B cell (primary cell): ENCODE measurements around the gene PPP4R1. TPM values are rescaled to one million over a fixed set of nuclear protein-coding genes. Genes with fewer than 3 reads are reported as not detected.

Experiments
- ATAC-seq: fragments of 200-7000 bp; cut with Tn5 transposase; one replicate; pipeline ENCODE4 v1.10.0; 2021; ENCODE audit warnings: low read depth, mild to moderate bottlenecking, moderate number of reproducible peaks, moderate library complexity
- CTCF ChIA-PET: fragments of 350-600 bp; sonication (Branson Sonifier 250); formaldehyde crosslinking; loops from one replicate; lab custom pipeline; 2021; ENCODE audit warnings: antibody characterized with exemption, inconsistent platforms; lab: Charles Lee
- POLR2A ChIA-PET: fragments of 350-600 bp; sonication (Branson Sonifier 250); formaldehyde crosslinking; loops from one replicate; lab custom pipeline; 2021; ENCODE audit warnings: antibody characterized with exemption; lab: Charles Lee
- DNase-seq: peaks from one replicate; pipeline ENCODE4 v3.0.0; 2013
- H2AFZ ChIP-seq: 2 replicates; pipeline ENCODE4 v1.6.1; 2012; ENCODE audit warnings: mild to moderate bottlenecking, low read depth, low read length; ENCODE audit not compliant: insufficient read depth, poor library complexity, severe bottlenecking
- H3K27ac ChIP-seq, 2 donors: 1 replicate in 1 of 2; 2 replicates in 1 of 2; pipeline ENCODE4 v1.5.1; 2012 to 2013; ENCODE audit warnings: low read length in 2 of 2, mild to moderate bottlenecking in 2 of 2, moderate library complexity in 1 of 2
- H3K27me3 ChIP-seq, 4 experiments: fragments of 200-600 bp in 1 of 4; sonication (generic) in 1 of 4; replicated peaks in 1 of 4; 1 replicate in 2 of 4; 2 replicates in 2 of 4; pipeline versions ENCODE4 v1.6.1 to v1.7.0; 2013 to 2016; ENCODE audit warnings: low read length in 3 of 4, mild to moderate bottlenecking in 2 of 4, mixed read lengths in 1 of 4, moderate library complexity in 1 of 4; ENCODE audit not compliant: insufficient read depth in 4 of 4, control insufficient read depth in 3 of 4; ENCODE audit errors: control extremely low read depth in 1 of 4
- H3K36me3 ChIP-seq, 2 experiments: replicated peaks in 1 of 2; 1 replicate in 1 of 2; 2 replicates in 1 of 2; pipeline versions ENCODE4 v1.6.1 to v1.7.1; 2013; ENCODE audit warnings: low read length in 1 of 2; ENCODE audit not compliant: insufficient read depth in 2 of 2, control insufficient read depth in 1 of 2; ENCODE audit errors: control extremely low read depth in 1 of 2, extremely low read depth in 1 of 2
- H3K4me1 ChIP-seq, 2 donors: fragments of 200-600 bp in 1 of 2; sonication (generic) in 1 of 2; 1 replicate in 1 of 2; 2 replicates in 1 of 2; pipeline versions ENCODE4 v1.5.1 to v1.6.1; 2013 to 2017; ENCODE audit warnings: low read length in 2 of 2; ENCODE audit not compliant: control insufficient read depth in 2 of 2, insufficient read depth in 2 of 2
- H3K4me2 ChIP-seq: replicated peaks from 2 replicates; pipeline ENCODE3; 2012; ENCODE audit warnings: mild to moderate bottlenecking, low read depth, low read length; ENCODE audit not compliant: poor library complexity, severe bottlenecking
- H3K4me3 ChIP-seq, 5 experiments: fragments of 200-600 bp in 1 of 5; sonication (generic) in 1 of 5; 1 replicate in 3 of 5; 2 replicates in 2 of 5; pipeline versions ENCODE4 v1.5.1 to v1.7.0; 2011 to 2016; ENCODE audit warnings: low read length in 4 of 5, mild to moderate bottlenecking in 4 of 5, low read depth in 2 of 5, control low read depth in 1 of 5, moderate library complexity in 1 of 5; ENCODE audit not compliant: insufficient read depth in 1 of 5; ENCODE audit errors: control extremely low read depth in 1 of 5, extremely low read depth in 1 of 5
- H3K79me2 ChIP-seq: fragments of 200-600 bp; sonication (generic); one replicate; pipeline ENCODE4 v1.6.0; 2016; ENCODE audit warnings: low read length; ENCODE audit not compliant: control insufficient read depth, insufficient read depth
- H3K9ac ChIP-seq: fragments of 200-600 bp; sonication (generic); 2 replicates; pipeline ENCODE4 v1.6.1; 2017; ENCODE audit warnings: mild to moderate bottlenecking, low read length, moderate library complexity
- H3K9me3 ChIP-seq, 3 donors: one replicate each; pipeline versions ENCODE4 v1.6.1 to v1.7.1; 2013; ENCODE audit warnings: low read length in 2 of 3; ENCODE audit not compliant: control insufficient read depth in 2 of 3, insufficient read depth in 1 of 3; ENCODE audit errors: control extremely low read depth in 1 of 3
- H4K20me1 ChIP-seq: 2 replicates; pipeline ENCODE4 v1.6.0; 2012; ENCODE audit warnings: mild to moderate bottlenecking, low read length; ENCODE audit not compliant: insufficient read depth, control insufficient read depth, poor library complexity, severe bottlenecking
- H3K27ac Mint-ChIP-seq: one replicate; pipeline ENCODE4 v1.8.0; 2021; ENCODE audit warnings: mixed read lengths
- H3K27me3 Mint-ChIP-seq: one replicate; pipeline ENCODE4 v1.8.0; 2021; ENCODE audit warnings: mixed read lengths
- H3K4me1 Mint-ChIP-seq: one replicate; pipeline ENCODE4 v1.8.0; 2021; ENCODE audit warnings: mixed read lengths
- H3K4me3 Mint-ChIP-seq: one replicate; pipeline ENCODE4 v1.8.0; 2021; ENCODE audit warnings: mixed read lengths
- H3K9me3 Mint-ChIP-seq: one replicate; pipeline ENCODE4 v1.8.0; 2022; ENCODE audit warnings: mixed read lengths; ENCODE audit not compliant: insufficient read depth
- EZH2 ChIP-seq: IDR thresholded peaks from 2 replicates; pipeline ENCODE4 v1.6.1; 2012; ENCODE audit warnings: borderline replicate concordance, low read depth, mild to moderate bottlenecking, moderate library complexity, low read length; ENCODE audit not compliant: insufficient read depth, poor library complexity, severe bottlenecking
- WGBS: methylation state at CpG from one replicate; pipeline ENCODE4 v1.1.5; 2013; ENCODE audit warnings: missing lambda C conversion rate; ENCODE audit not compliant: insufficient coverage; 5-methylcytosine and 5-hydroxymethylcytosine counted together
- intact Hi-C: fragments of 100-400 bp; cut with micrococcal nuclease; formaldehyde crosslinking; loops from one replicate; pipeline ENCODE4 v1.10.0; 2022
- polyA plus RNA-seq: library from polyadenylated mRNA; depleted of rRNA; stranded (reverse); fragments of >200 nt; gene quantifications from 2 replicates; pipeline ENCODE4 v1.2.3, GENCODE V29; 2012
- total RNA-seq, 2 donors: library from RNA; stranded (reverse); fragments of 120-200 nt in 1 of 2; gene quantifications; 1 replicate in 1 of 2; 2 replicates in 1 of 2; pipeline versions ENCODE4 v1.2.3 to v1.2.4, GENCODE V29; 2013 to 2022
- TF ChIP-seq, protein P1 (sequence below): fragments of 200-600 bp; IDR thresholded peaks from one replicate; pipeline ENCODE4 v1.8.0; 2022; ENCODE audit warnings: antibody characterized with exemption, mild to moderate bottlenecking

PPP4R1 gene
- total and polyA plus RNA-seq, 2 donors (not counting 1 experiment from before 2014, with no cell fraction given), result 33.4 to 57.1 TPM

DNA sequence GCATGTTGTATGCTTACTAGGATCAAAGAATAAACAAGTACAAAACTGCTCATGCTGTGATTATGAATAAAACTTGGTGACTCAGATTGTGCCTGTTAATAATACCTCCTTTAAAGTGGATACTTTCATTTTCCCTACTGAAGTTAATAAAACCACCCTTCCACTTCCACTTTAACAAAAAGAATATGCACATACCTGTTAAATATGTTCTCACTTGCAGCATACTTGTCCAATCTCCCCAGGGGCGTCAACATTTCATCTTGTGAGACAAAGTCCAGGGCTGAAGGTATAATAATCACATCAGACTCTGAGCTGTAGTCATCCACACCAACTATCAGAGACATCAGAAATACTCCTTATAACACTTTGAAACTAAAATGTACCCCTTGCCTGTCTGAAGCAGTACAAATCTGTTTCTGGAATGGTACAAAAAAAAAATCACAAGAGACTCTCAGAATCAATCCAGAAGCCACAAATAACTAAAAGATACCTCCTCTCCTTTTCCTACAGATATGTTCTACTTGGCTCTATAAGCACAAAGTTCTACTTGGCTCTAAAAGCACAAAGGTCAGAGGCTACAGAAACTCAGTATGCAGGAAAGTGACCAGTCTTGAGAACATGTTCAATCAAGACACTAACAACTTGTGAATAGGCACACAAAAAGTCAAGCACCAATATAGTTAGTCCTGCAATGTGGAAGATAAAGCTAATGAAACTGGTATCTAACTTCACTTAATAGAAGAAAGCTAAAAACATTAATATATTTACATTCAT, 19.3 kb downstream of the PPP4R1 start:
- Histone ChIP-seq H3K27me3 (no peaks in the 10 kb centered on the region), H3K4me1 (no peaks in the 10 kb centered on the region), H4K20me1 (peaks cover 5% of the 10 kb centered on the region), H3K36me3 (peaks cover 0 to 7% of the 10 kb centered on the region in 2 experiments), H3K4me3 (no peak overlapping the region), H3K27ac (no peak overlapping the region), H3K9me3 (peaks cover 1 to 8% (median 5%) of the 10 kb centered on the region in 3 donors), H3K79me2 (peaks cover 42% of the 10 kb centered on the region), H3K4me2 (no peak overlapping the region), H2AFZ (no peak overlapping the region), H3K9ac (no peak overlapping the region)
- CTCF ChIA-PET, result no interaction called here
- WGBS, result 83% methylated on average over 1 of the region's 1 CpG
- no peaks in the 10 kb centered on the region for H3K27me3 Mint-ChIP-seq
- no peak for TF ChIP-seq EZH2
- TF ChIP-seq, protein P1, sequence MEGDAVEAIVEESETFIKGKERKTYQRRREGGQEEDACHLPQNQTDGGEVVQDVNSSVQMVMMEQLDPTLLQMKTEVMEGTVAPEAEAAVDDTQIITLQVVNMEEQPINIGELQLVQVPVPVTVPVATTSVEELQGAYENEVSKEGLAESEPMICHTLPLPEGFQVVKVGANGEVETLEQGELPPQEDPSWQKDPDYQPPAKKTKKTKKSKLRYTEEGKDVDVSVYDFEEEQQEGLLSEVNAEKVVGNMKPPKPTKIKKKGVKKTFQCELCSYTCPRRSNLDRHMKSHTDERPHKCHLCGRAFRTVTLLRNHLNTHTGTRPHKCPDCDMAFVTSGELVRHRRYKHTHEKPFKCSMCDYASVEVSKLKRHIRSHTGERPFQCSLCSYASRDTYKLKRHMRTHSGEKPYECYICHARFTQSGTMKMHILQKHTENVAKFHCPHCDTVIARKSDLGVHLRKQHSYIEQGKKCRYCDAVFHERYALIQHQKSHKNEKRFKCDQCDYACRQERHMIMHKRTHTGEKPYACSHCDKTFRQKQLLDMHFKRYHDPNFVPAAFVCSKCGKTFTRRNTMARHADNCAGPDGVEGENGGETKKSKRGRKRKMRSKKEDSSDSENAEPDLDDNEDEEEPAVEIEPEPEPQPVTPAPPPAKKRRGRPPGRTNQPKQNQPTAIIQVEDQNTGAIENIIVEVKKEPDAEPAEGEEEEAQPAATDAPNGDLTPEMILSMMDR, result no peak
- DNase-seq (no peak), ATAC-seq (no peak)
- H3K9me3 Mint-ChIP-seq, result peaks cover 3% of the 10 kb centered on the region
- H3K4me3 Mint-ChIP-seq, result no peak overlapping the region
- intact Hi-C loops, result no loop called here
- no peak overlapping the region for H3K27ac Mint-ChIP-seq
- peaks cover 15% of the 10 kb centered on the region for H3K4me1 Mint-ChIP-seq
- POLR2A ChIA-PET, result no interaction called here

DNA sequence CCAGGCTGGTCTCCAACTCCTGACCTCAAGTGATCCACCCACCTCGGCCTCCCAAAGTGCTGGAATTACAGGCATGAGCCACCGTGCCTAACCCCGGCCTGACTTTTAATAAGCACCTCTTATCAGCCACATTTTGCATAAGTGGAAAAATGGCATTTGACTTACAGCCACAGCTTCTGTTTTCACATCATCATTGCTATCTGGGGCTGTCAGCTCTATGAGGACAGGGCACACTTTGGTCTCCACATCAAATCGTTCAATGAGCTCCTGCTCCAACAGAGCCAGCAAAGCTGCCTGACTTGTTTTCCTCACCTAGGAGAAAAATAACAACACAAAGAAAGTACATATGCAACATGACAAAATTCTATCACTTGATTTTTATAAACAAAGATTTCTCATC, 26.4 kb downstream of the PPP4R1 start:
- 87% methylated on average over 4 of the region's 4 CpGs for WGBS
- DNase-seq (no peak), ATAC-seq (no peak)
- POLR2A ChIA-PET, result no interaction called here
- Histone ChIP-seq H3K27ac (no peak overlapping the region), H3K9me3 (no peaks in the 10 kb centered on the region), H3K27me3 (no peaks in the 10 kb centered on the region), H3K9ac (no peak overlapping the region), H3K4me1 (no peaks in the 10 kb centered on the region), H3K36me3 (peaks cover 14 to 21% of the 10 kb centered on the region in 2 experiments), H3K79me2 (no peaks in the 10 kb centered on the region), H4K20me1 (no peaks in the 10 kb centered on the region), H2AFZ (no peak overlapping the region), H3K4me2 (no peak overlapping the region), H3K4me3 (no peak overlapping the region)
- H3K9me3 Mint-ChIP-seq, result no peaks in the 10 kb centered on the region
- H3K4me1 Mint-ChIP-seq, result no peaks in the 10 kb centered on the region
- CTCF ChIA-PET, result no interaction called here
- H3K27me3 Mint-ChIP-seq, result no peaks in the 10 kb centered on the region
- no peak overlapping the region for H3K27ac Mint-ChIP-seq
- no peak overlapping the region for H3K4me3 Mint-ChIP-seq
- intact Hi-C loops, result no loop called here
- TF ChIP-seq, protein P1, result no peak
- TF ChIP-seq EZH2, result no peak
